Thyroid gland (tissue), 4 donors: ENCODE results near the gene ROCK2.

Experiments
- CTCF ChIP-seq, 6 experiments: fragments of 200-600 bp in 3 of 6; fragments of 450-650 bp in 3 of 6; sonication (generic) in 3 of 6; IDR thresholded peaks; one replicate each; pipeline ENCODE4 v1.5.1; 2016 to 2019; ENCODE audit warnings: antibody characterized with exemption in 6 of 6, mild to moderate bottlenecking in 2 of 6, inconsistent platforms in 1 of 6, moderate library complexity in 1 of 6
- POLR2A ChIP-seq, 2 donors: fragments of 450-650 bp; IDR thresholded peaks; one replicate each; pipeline ENCODE4 v1.6.1; 2017; ENCODE audit warnings: antibody characterized with exemption in 2 of 2, mild to moderate bottlenecking in 2 of 2, moderate library complexity in 1 of 2

- TF ChIP-seq CTCF (IDR thresholded peaks at IDR 0.05) (no peak), POLR2A (IDR thresholded peaks at IDR 0.05) (no peak)
Measured at GRCh38 chr2:11161747-11162146, 182.7 kb downstream of the ROCK2 start.
